ENCODE data around the gene COA8. TPM values are rescaled to one million over a fixed set of nuclear protein-coding genes. Genes with fewer than 3 reads are reported as not detected.

COA8 gene
- polyA plus RNA-seq, 1 donor from 2014 or later, result 169 TPM

Small RNA genes lying within 50 kb of the gene (small RNA-seq; reads per million reads assigned to genes)
- 0.03 to 0.65 (median 0.10) reads per million in 3 experiments for gene RNU4-68P
- gene RNU7-160P, result 0 reads per million in 3 experiments

Other genes with a start within 250 kb of the COA8 start
- 165 and 188 TPM in 2 replicates for gene EIF5, start 228.7 kb upstream of the COA8 start, polyA plus RNA-seq
- gene MARK3, start 177.5 kb upstream of the COA8 start, polyA plus RNA-seq, result 158 and 166 TPM in 2 replicates
- 918 and 1,148 TPM in 2 replicates for gene CKB, start 40.1 kb upstream of the COA8 start, polyA plus RNA-seq
- 8.2 and 10.2 TPM in 2 replicates for gene TRMT61A, start 33.8 kb upstream of the COA8 start, polyA plus RNA-seq
- gene BAG5, start 303 bp upstream of the COA8 start, polyA plus RNA-seq, result 25.5 and 27.2 TPM in 2 replicates
- 1,243 and 1,272 TPM in 2 replicates for gene KLC1, start 66.3 kb downstream of the COA8 start, polyA plus RNA-seq
- 14.6 and 26.7 TPM in 2 replicates for gene XRCC3, start 152.5 kb downstream of the COA8 start, polyA plus RNA-seq
- 99.7 and 106 TPM in 2 replicates for gene ZFYVE21, start 152.8 kb downstream of the COA8 start, polyA plus RNA-seq